GM04504 (cell line): Measurements from ENCODE around the gene MSL3B.
A peak's percentile ranks its signal among the peaks of the same experiment; 100 is the strongest.
"Not testable (repeated sequence)": the region's sequence is repeated elsewhere in the genome, so short reads cannot be mapped to it uniquely, and the experiment has no call there.

ENCODE experiments used
- DNase-seq: peaks from one replicate; pipeline ENCODE4 v3.0.0-alpha.2; 2012; ENCODE audit warnings: low read depth

The MSL3B gene

GRCh38 chr2:233867993-233868532 lies at the start of gene MSL3B:
Gene MSL3B, minus strand, starts transcription at chr2:233868386.
- DNase-seq = peak; percentile 26

GRCh38 chr2:233917116-233917515 lies 48.9 kb upstream of the MSL3B start, which contains the start of gene TRPM8:
Gene TRPM8, plus strand, starts transcription at chr2:233917373. Its CDS starts 9,165 bp downstream, at chr2:233926538.
- DNase-seq = no peak

- DNase-seq = no peak
Observed at GRCh38 chr2:233915128-233915527, 46.9 kb upstream of the MSL3B start.

GRCh38 chr2:233912691-233913423 lies 44.7 kb upstream of the MSL3B start:
- DNase-seq = peak; percentile 1

- DNase-seq = no peak
Observed at GRCh38 chr2:233907627-233908026, 39.4 kb upstream of the MSL3B start.

- DNase-seq = no peak
Observed at GRCh38 chr2:233905945-233906344, 37.8 kb upstream of the MSL3B start.

GRCh38 chr2:233901884-233902283 lies 33.7 kb upstream of the MSL3B start:
- no peak for DNase-seq

- DNase-seq = no peak
Observed at GRCh38 chr2:233901367-233901766, 33.2 kb upstream of the MSL3B start.

GRCh38 chr2:233896253-233896652 lies 28.1 kb upstream of the MSL3B start:
- DNase-seq = not testable (repeated sequence)

- no peak for DNase-seq
Observed at GRCh38 chr2:233892793-233893192, 24.6 kb upstream of the MSL3B start.

- DNase-seq = no peak
Observed at GRCh38 chr2:233882353-233882752, 14.2 kb upstream of the MSL3B start.

GRCh38 chr2:233872125-233872524 lies 3.9 kb upstream of the MSL3B start:
- DNase-seq = not testable (repeated sequence)

GRCh38 chr2:233871432-233871831 lies 3.2 kb upstream of the MSL3B start:
- no peak for DNase-seq

GRCh38 chr2:233866479-233866878 lies 1.7 kb downstream of the MSL3B start:
- no peak for DNase-seq

- no peak for DNase-seq
Observed at GRCh38 chr2:233865838-233866237, 2.3 kb downstream of the MSL3B start.

GRCh38 chr2:233862261-233862768 lies 5.9 kb downstream of the MSL3B start:
- no peak for DNase-seq

- DNase-seq = no peak
Observed at GRCh38 chr2:233858331-233858730, 9.9 kb downstream of the MSL3B start.

GRCh38 chr2:233857511-233858141 lies 10.6 kb downstream of the MSL3B start:
- DNase-seq = no peak

GRCh38 chr2:233856184-233856583 lies 12.0 kb downstream of the MSL3B start:
- DNase-seq = no peak

- no peak for DNase-seq
Observed at GRCh38 chr2:233855345-233855744, 12.8 kb downstream of the MSL3B start.

GRCh38 chr2:233854241-233854981 lies 13.8 kb downstream of the MSL3B start, which contains the start of gene HJURP:
Gene HJURP, minus strand, starts transcription at chr2:233854535. Its CDS starts 35 bp downstream, at chr2:233854500.
- peak; percentile 86 for DNase-seq

- DNase-seq = no peak
Observed at GRCh38 chr2:233853883-233854240, 14.3 kb downstream of the MSL3B start.
